Glutamatergic neuron (in vitro differentiated cells): Measurements from ENCODE around the gene PTPRN2. TPM values are rescaled to one million over a fixed set of nuclear protein-coding genes. Genes with fewer than 3 reads are reported as not detected.

ENCODE experiments used
- DNase-seq: peaks from one replicate; pipeline ENCODE4 v3.0.0; 2022
- H3K27ac Mint-ChIP-seq: one replicate; pipeline ENCODE4 v1.8.0; 2020; ENCODE audit warnings: mild to moderate bottlenecking, mixed read lengths, inconsistent platforms; ENCODE audit not compliant: unreplicated experiment
- H3K27me3 Mint-ChIP-seq: one replicate; pipeline ENCODE4 v1.8.0; 2020; ENCODE audit warnings: mild to moderate bottlenecking, moderate library complexity, mixed read lengths, inconsistent platforms; ENCODE audit not compliant: unreplicated experiment
- H3K36me3 Mint-ChIP-seq: one replicate; pipeline ENCODE4 v1.8.0; 2020; ENCODE audit warnings: mild to moderate bottlenecking, mixed read lengths, inconsistent platforms; ENCODE audit not compliant: unreplicated experiment
- H3K4me1 Mint-ChIP-seq: one replicate; pipeline ENCODE4 v1.8.0; 2020; ENCODE audit warnings: mild to moderate bottlenecking, low read depth, mixed read lengths, inconsistent platforms; ENCODE audit not compliant: unreplicated experiment
- H3K4me3 Mint-ChIP-seq: one replicate; pipeline ENCODE4 v1.8.0; 2020; ENCODE audit warnings: mild to moderate bottlenecking, mixed read lengths, inconsistent platforms; ENCODE audit not compliant: unreplicated experiment
- H3K9me3 Mint-ChIP-seq: one replicate; pipeline ENCODE4 v1.8.0; 2020; ENCODE audit warnings: mild to moderate bottlenecking, moderate library complexity, mixed read lengths, inconsistent platforms; ENCODE audit not compliant: unreplicated experiment
- CTCF ChIP-seq: fragments of 200-600 bp; sonication (generic); IDR thresholded peaks from one replicate; pipeline ENCODE4 v1.5.0; 2021; ENCODE audit not compliant: partially characterized antibody, unreplicated experiment
- total RNA-seq: library from RNA; stranded (reverse); fragmentation: NEBNext Ultra II Directional; extraction: Animal tissue kit (Norgen Biotek cat#: 25700); gene quantifications from one replicate; pipeline ENCODE4 v1.2.1, GENCODE V29; 2021; ENCODE audit not compliant: unreplicated experiment

Gene PTPRN2
- total RNA-seq, 1 donor from 2014 or later, result 49.0 TPM

- DNase-seq, result no peak
- H3K4me3 Mint-ChIP-seq, result no peak overlapping the region
- no peak overlapping the region for H3K27ac Mint-ChIP-seq
- peaks cover 5% of the 10 kb centered on the region for H3K36me3 Mint-ChIP-seq
- TF ChIP-seq CTCF, result no peak
- peaks cover 23% of the 10 kb centered on the region for H3K9me3 Mint-ChIP-seq
- peaks cover 9% of the 10 kb centered on the region for H3K27me3 Mint-ChIP-seq
- H3K4me1 Mint-ChIP-seq, result peaks cover 5% of the 10 kb centered on the region
Measured at GRCh38 chr7:157753713-157754415, 833.8 kb downstream of the PTPRN2 start.

- H3K4me1 Mint-ChIP-seq, result peaks cover 5% of the 10 kb centered on the region
- H3K9me3 Mint-ChIP-seq, result peaks cover 23% of the 10 kb centered on the region
- H3K27me3 Mint-ChIP-seq, result peaks cover 9% of the 10 kb centered on the region
- H3K27ac Mint-ChIP-seq, result peak overlapping the region; percentile 31
- DNase-seq, result no peak
- TF ChIP-seq CTCF, result no peak
- H3K36me3 Mint-ChIP-seq, result peaks cover 5% of the 10 kb centered on the region
- peak overlapping the region; percentile 32 for H3K4me3 Mint-ChIP-seq
Measured at GRCh38 chr7:157752832-157753291, 834.8 kb downstream of the PTPRN2 start.

GRCh38 chr7:157751951-157752673 is 835.5 kb downstream of the PTPRN2 start:
- no peak for DNase-seq
- H3K27ac Mint-ChIP-seq, result peak overlapping the region; percentile 31
- H3K4me3 Mint-ChIP-seq, result peak overlapping the region; percentile 32
- peaks cover 5% of the 10 kb centered on the region for H3K4me1 Mint-ChIP-seq
- H3K36me3 Mint-ChIP-seq, result peaks cover 5% of the 10 kb centered on the region
- peaks cover 9% of the 10 kb centered on the region for H3K27me3 Mint-ChIP-seq
- TF ChIP-seq CTCF, result no peak
- H3K9me3 Mint-ChIP-seq, result peaks cover 23% of the 10 kb centered on the region

- Mint-ChIP-seq H3K36me3 (peaks cover 5% of the 10 kb centered on the region), H3K4me1 (peaks cover 5% of the 10 kb centered on the region), H3K27ac (peak overlapping the region; percentile 33), H3K4me3 (no peak overlapping the region), H3K27me3 (peaks cover 9% of the 10 kb centered on the region), H3K9me3 (peaks cover 21% of the 10 kb centered on the region)
- DNase-seq, result no peak
- no peak for TF ChIP-seq CTCF
Measured at GRCh38 chr7:157751406-157751805, 836.2 kb downstream of the PTPRN2 start.

GRCh38 chr7:157750291-157750690 is 837.3 kb downstream of the PTPRN2 start:
- H3K9me3 Mint-ChIP-seq, result peaks cover 20% of the 10 kb centered on the region
- peaks cover 11% of the 10 kb centered on the region for H3K27me3 Mint-ChIP-seq
- no peak overlapping the region for H3K4me3 Mint-ChIP-seq
- H3K27ac Mint-ChIP-seq, result no peak overlapping the region
- peaks cover 5% of the 10 kb centered on the region for H3K4me1 Mint-ChIP-seq
- peaks cover 5% of the 10 kb centered on the region for H3K36me3 Mint-ChIP-seq
- TF ChIP-seq CTCF, result no peak
- DNase-seq, result no peak
